Liver (tissue), 9 donors: Measurements from ENCODE around the gene CCR4. TPM values are rescaled to one million over a fixed set of nuclear protein-coding genes. Genes with fewer than 3 reads are reported as not detected.

Experiments
- DNase-seq: peaks from one replicate; pipeline ENCODE4 v3.0.0-alpha.2; 2017; ENCODE audit warnings: low spot score
- H3K27ac ChIP-seq, 2 donors: one replicate each; pipeline ENCODE4 v1.7.0; 2013; ENCODE audit warnings: inconsistent platforms in 2 of 2, low read length in 2 of 2, control low read depth in 1 of 2, low read depth in 1 of 2, mild to moderate bottlenecking in 1 of 2
- H3K27me3 ChIP-seq, 4 donors: one replicate each; pipeline versions ENCODE4 v1.6.1 to v1.7.0; 2013; ENCODE audit warnings: low read length in 3 of 4, inconsistent platforms in 1 of 4, mild to moderate bottlenecking in 1 of 4, moderate library complexity in 1 of 4; ENCODE audit not compliant: control insufficient read depth in 4 of 4, insufficient read depth in 4 of 4
- H3K36me3 ChIP-seq, 4 donors: one replicate each; pipeline versions ENCODE4 v1.6.1 to v1.7.0; 2013; ENCODE audit warnings: low read length in 3 of 4, mild to moderate bottlenecking in 3 of 4, low read depth in 1 of 4, moderate library complexity in 1 of 4; ENCODE audit not compliant: control insufficient read depth in 4 of 4, insufficient read depth in 3 of 4
- H3K4me1 ChIP-seq, 4 donors: one replicate each; pipeline versions ENCODE4 v1.6.1 to v1.7.0; 2013; ENCODE audit warnings: low read length in 3 of 4, mild to moderate bottlenecking in 3 of 4, moderate library complexity in 1 of 4; ENCODE audit not compliant: control insufficient read depth in 4 of 4, insufficient read depth in 4 of 4
- H3K4me3 ChIP-seq, 3 donors: one replicate each; pipeline versions ENCODE4 v1.6.1 to v1.7.0; 2013; ENCODE audit warnings: low read length in 3 of 3, control low read depth in 1 of 3, low read depth in 1 of 3, mild to moderate bottlenecking in 1 of 3
- H3K9ac ChIP-seq, 2 donors: one replicate each; pipeline ENCODE4 v1.7.0; 2013; ENCODE audit warnings: low read length in 2 of 2, mild to moderate bottlenecking in 2 of 2, moderate library complexity in 2 of 2, control low read depth in 1 of 2, low read depth in 1 of 2
- H3K9me3 ChIP-seq, 4 donors: one replicate each; pipeline versions ENCODE4 v1.6.1 to v1.7.0; 2013; ENCODE audit warnings: low read length in 3 of 4; ENCODE audit not compliant: control insufficient read depth in 4 of 4
- EGR1 ChIP-seq, 2 donors: IDR thresholded peaks; 2 replicates each; pipeline ENCODE4 v1.6.1; 2016 to 2018; ENCODE audit warnings: antibody characterized with exemption in 2 of 2, low read depth in 2 of 2
- FOXA1 ChIP-seq: IDR thresholded peaks from 2 replicates; pipeline ENCODE4 v1.6.1; 2016; ENCODE audit warnings: antibody characterized with exemption
- FOXA2 ChIP-seq: IDR thresholded peaks from 2 replicates; pipeline ENCODE4 v1.6.1; 2016; ENCODE audit warnings: antibody characterized with exemption
- GABPA ChIP-seq, 2 donors: IDR thresholded peaks in 1 of 2; conservative IDR thresholded peaks in 1 of 2; 2 replicates each; pipeline ENCODE4 v1.6.1; 2016; ENCODE audit warnings: antibody characterized with exemption in 2 of 2, mild to moderate bottlenecking in 1 of 2, moderate library complexity in 1 of 2
- HNF4A ChIP-seq, 2 donors: conservative IDR thresholded peaks; 2 replicates each; pipeline ENCODE4 v1.6.1; 2016; ENCODE audit warnings: antibody characterized with exemption in 2 of 2, mild to moderate bottlenecking in 2 of 2
- HNF4G ChIP-seq: IDR thresholded peaks from 2 replicates; pipeline ENCODE4 v1.6.1; 2016; ENCODE audit warnings: antibody characterized with exemption
- JUND ChIP-seq, 2 donors: IDR thresholded peaks; 2 replicates each; pipeline ENCODE4 v1.6.1; 2016; ENCODE audit warnings: antibody characterized with exemption in 2 of 2
- NR2F2 ChIP-seq: IDR thresholded peaks from 2 replicates; pipeline ENCODE4 v1.6.1; 2016; ENCODE audit warnings: antibody characterized with exemption
- RAD21 ChIP-seq, 2 donors: IDR thresholded peaks; 2 replicates each; pipeline ENCODE4 v1.6.1; 2016; ENCODE audit warnings: antibody characterized with exemption in 2 of 2, mild to moderate bottlenecking in 2 of 2
- RXRA ChIP-seq, 2 donors: IDR thresholded peaks; 2 replicates each; pipeline ENCODE4 v1.6.1; 2017 to 2018; ENCODE audit warnings: antibody characterized with exemption in 2 of 2, mild to moderate bottlenecking in 1 of 2
- SP1 ChIP-seq: IDR thresholded peaks from 2 replicates; pipeline ENCODE4 v1.6.1; 2018; ENCODE audit warnings: antibody characterized with exemption, mild to moderate bottlenecking
- TAF1 ChIP-seq: conservative IDR thresholded peaks from 2 replicates; pipeline ENCODE4 v1.6.1; 2016; ENCODE audit warnings: antibody characterized with exemption, mild to moderate bottlenecking
- YY1 ChIP-seq: IDR thresholded peaks from 2 replicates; pipeline ENCODE4 v1.6.1; 2016; ENCODE audit warnings: antibody characterized with exemption, mild to moderate bottlenecking
- WGBS: extraction: QIAGEN DNeasy Blood & Tissue Kit; methylation state at CpG from one replicate; pipeline ENCODE4 v1.1.7; 2013; 5-methylcytosine and 5-hydroxymethylcytosine counted together
- polyA plus RNA-seq, 2 donors: library from polyadenylated mRNA; stranded (reverse) in 1 of 2; unstranded in 1 of 2; fragments of 200-250 nt in 1 of 2; fragments of >200 nt in 1 of 2; fragmentation: Nextera tagmentation in 1 of 2; extraction: Ambion mirVana in 1 of 2; gene quantifications; one replicate each; pipeline versions ENCODE4 v1.2.1 to v1.2.3, GENCODE V29; 2013 to 2015
- total RNA-seq, 2 donors: library from RNA; depleted of rRNA; stranded (reverse); fragments of >200 nt; gene quantifications; one replicate each; pipeline ENCODE4 v1.2.3, GENCODE V29; 2014
- TF ChIP-seq, protein P1 (sequence below): IDR thresholded peaks from 2 replicates; pipeline ENCODE4 v1.6.1; 2016; ENCODE audit warnings: antibody characterized with exemption
- TF ChIP-seq, protein P2 (sequence below): IDR thresholded peaks from 2 replicates; pipeline ENCODE4 v1.6.1; 2016; ENCODE audit warnings: antibody characterized with exemption
- TF ChIP-seq, protein P3 (sequence below): IDR thresholded peaks from 2 replicates; pipeline ENCODE4 v1.6.1; 2016; ENCODE audit warnings: antibody characterized with exemption, mild to moderate bottlenecking
- TF ChIP-seq, protein P4 (sequence below): fragments of 150-350 bp; IDR thresholded peaks from 2 replicates; pipeline ENCODE4 v1.5.1; 2017; ENCODE audit warnings: improper control_type of control experiment, low read depth, low read length; ENCODE audit not compliant: missing input control
- TF ChIP-seq, protein P5 (sequence below): IDR thresholded peaks from 2 replicates; pipeline ENCODE4 v1.6.1; 2016; ENCODE audit warnings: antibody characterized with exemption
- donor health status: healthy.
- donor health status: healthy.
- donor health status: healthy.
- donor health status: healthy.
- donor health status: healthy.

The CCR4 gene
- total and polyA plus RNA-seq, 4 donors: 0.07 to 1.0 (median 0.17) TPM

DNA sequence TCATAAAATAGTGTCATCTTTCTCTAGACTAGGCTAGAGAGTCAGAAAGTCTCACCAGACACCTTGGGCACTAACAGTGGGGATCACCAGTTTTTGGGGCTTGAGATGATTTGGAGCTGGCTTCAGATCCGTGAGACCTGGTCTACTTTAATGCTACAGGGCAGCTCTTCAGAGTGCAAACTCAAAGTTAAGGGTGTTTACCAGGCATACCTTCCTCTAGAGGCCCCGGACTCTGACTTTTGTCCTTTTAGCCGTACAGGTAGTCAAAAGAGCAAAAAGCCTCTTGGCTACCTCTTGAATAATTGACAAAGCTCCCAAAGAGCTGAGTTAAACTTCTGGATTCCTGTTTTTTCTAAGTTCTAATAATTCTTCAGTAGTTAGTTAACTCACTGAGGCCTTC, 41.4 kb upstream of the CCR4 start:
- no peak overlapping the region for H3K9ac ChIP-seq
- H3K4me1 ChIP-seq: no peaks in the 10 kb centered on the region
- H3K27ac ChIP-seq: no peak overlapping the region
- TF ChIP-seq, protein P1, sequence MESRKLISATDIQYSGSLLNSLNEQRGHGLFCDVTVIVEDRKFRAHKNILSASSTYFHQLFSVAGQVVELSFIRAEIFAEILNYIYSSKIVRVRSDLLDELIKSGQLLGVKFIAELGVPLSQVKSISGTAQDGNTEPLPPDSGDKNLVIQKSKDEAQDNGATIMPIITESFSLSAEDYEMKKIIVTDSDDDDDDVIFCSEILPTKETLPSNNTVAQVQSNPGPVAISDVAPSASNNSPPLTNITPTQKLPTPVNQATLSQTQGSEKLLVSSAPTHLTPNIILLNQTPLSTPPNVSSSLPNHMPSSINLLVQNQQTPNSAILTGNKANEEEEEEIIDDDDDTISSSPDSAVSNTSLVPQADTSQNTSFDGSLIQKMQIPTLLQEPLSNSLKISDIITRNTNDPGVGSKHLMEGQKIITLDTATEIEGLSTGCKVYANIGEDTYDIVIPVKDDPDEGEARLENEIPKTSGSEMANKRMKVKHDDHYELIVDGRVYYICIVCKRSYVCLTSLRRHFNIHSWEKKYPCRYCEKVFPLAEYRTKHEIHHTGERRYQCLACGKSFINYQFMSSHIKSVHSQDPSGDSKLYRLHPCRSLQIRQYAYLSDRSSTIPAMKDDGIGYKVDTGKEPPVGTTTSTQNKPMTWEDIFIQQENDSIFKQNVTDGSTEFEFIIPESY: no peak
- TF ChIP-seq HNF4G: no peak
- TF ChIP-seq, protein P2, sequence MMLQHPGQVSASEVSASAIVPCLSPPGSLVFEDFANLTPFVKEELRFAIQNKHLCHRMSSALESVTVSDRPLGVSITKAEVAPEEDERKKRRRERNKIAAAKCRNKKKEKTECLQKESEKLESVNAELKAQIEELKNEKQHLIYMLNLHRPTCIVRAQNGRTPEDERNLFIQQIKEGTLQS: no peak
- TF ChIP-seq GABPA (IDR thresholded peaks at IDR 0.05 in 1 of 2, conservative IDR thresholded peaks at IDR 0.05 in 1 of 2): no peak
- TF ChIP-seq, protein P3, sequence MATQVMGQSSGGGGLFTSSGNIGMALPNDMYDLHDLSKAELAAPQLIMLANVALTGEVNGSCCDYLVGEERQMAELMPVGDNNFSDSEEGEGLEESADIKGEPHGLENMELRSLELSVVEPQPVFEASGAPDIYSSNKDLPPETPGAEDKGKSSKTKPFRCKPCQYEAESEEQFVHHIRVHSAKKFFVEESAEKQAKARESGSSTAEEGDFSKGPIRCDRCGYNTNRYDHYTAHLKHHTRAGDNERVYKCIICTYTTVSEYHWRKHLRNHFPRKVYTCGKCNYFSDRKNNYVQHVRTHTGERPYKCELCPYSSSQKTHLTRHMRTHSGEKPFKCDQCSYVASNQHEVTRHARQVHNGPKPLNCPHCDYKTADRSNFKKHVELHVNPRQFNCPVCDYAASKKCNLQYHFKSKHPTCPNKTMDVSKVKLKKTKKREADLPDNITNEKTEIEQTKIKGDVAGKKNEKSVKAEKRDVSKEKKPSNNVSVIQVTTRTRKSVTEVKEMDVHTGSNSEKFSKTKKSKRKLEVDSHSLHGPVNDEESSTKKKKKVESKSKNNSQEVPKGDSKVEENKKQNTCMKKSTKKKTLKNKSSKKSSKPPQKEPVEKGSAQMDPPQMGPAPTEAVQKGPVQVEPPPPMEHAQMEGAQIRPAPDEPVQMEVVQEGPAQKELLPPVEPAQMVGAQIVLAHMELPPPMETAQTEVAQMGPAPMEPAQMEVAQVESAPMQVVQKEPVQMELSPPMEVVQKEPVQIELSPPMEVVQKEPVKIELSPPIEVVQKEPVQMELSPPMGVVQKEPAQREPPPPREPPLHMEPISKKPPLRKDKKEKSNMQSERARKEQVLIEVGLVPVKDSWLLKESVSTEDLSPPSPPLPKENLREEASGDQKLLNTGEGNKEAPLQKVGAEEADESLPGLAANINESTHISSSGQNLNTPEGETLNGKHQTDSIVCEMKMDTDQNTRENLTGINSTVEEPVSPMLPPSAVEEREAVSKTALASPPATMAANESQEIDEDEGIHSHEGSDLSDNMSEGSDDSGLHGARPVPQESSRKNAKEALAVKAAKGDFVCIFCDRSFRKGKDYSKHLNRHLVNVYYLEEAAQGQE: no peak
- TF ChIP-seq TAF1: no peak
- TF ChIP-seq FOXA1: no peak
- TF ChIP-seq RAD21 (IDR thresholded peaks at IDR 0.05): no peak
- no peaks in the 10 kb centered on the region for H3K27me3 ChIP-seq
- no peaks in the 10 kb centered on the region for H3K9me3 ChIP-seq
- WGBS: 57% methylated on average over 3 of the region's 3 CpGs
- DNase-seq: no peak
- no peak overlapping the region for H3K4me3 ChIP-seq
- no peaks in the 10 kb centered on the region for H3K36me3 ChIP-seq

DNA sequence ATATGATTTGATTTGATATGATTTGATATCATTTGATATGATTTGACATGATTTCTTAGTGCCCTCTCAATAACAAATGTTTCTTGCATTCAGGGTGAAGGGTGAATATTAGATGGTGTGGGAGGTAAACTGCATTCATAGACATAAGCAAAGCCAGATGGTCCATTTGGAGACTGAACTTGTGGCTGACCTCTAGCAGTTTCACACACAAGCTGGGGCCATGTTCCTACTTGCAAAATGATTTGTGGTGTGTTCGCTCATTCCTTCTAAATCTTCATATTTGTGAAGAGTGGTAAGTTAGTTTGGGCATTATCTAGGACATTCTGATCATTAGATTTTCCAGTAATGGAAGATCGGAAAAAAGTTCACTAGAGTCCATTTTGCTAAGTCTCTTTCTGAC, 40.5 kb upstream of the CCR4 start:
- Histone ChIP-seq H3K4me1 (no peaks in the 10 kb centered on the region), H3K9me3 (no peaks in the 10 kb centered on the region), H3K27me3 (no peaks in the 10 kb centered on the region), H3K36me3 (no peaks in the 10 kb centered on the region), H3K27ac (no peak overlapping the region), H3K4me3 (no peak overlapping the region), H3K9ac (no peak overlapping the region)
- DNase-seq: no peak
- TF ChIP-seq RXRA (IDR thresholded peaks at IDR 0.05): no peak
- no peak for TF ChIP-seq EGR1 (IDR thresholded peaks at IDR 0.05; ENCODE audit: low read depth in 2 of 2)
- TF ChIP-seq, protein P2: no peak
- TF ChIP-seq YY1: no peak
- TF ChIP-seq RAD21 (IDR thresholded peaks at IDR 0.05): no peak
- TF ChIP-seq FOXA2: no peak
- no peak for TF ChIP-seq HNF4G
- no peak for TF ChIP-seq GABPA (IDR thresholded peaks at IDR 0.05 in 1 of 2, conservative IDR thresholded peaks at IDR 0.05 in 1 of 2)
- no peak for TF ChIP-seq JUND (IDR thresholded peaks at IDR 0.05)
- TF ChIP-seq, protein P4, sequence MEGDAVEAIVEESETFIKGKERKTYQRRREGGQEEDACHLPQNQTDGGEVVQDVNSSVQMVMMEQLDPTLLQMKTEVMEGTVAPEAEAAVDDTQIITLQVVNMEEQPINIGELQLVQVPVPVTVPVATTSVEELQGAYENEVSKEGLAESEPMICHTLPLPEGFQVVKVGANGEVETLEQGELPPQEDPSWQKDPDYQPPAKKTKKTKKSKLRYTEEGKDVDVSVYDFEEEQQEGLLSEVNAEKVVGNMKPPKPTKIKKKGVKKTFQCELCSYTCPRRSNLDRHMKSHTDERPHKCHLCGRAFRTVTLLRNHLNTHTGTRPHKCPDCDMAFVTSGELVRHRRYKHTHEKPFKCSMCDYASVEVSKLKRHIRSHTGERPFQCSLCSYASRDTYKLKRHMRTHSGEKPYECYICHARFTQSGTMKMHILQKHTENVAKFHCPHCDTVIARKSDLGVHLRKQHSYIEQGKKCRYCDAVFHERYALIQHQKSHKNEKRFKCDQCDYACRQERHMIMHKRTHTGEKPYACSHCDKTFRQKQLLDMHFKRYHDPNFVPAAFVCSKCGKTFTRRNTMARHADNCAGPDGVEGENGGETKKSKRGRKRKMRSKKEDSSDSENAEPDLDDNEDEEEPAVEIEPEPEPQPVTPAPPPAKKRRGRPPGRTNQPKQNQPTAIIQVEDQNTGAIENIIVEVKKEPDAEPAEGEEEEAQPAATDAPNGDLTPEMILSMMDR: no peak
- TF ChIP-seq, protein P3: no peak
- TF ChIP-seq SP1: no peak
- TF ChIP-seq, protein P5, sequence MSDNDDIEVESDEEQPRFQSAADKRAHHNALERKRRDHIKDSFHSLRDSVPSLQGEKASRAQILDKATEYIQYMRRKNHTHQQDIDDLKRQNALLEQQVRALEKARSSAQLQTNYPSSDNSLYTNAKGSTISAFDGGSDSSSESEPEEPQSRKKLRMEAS: no peak
- TF ChIP-seq NR2F2: no peak
- no peak for TF ChIP-seq TAF1
- no peak for TF ChIP-seq HNF4A (conservative IDR thresholded peaks at IDR 0.05)
- TF ChIP-seq, protein P1: no peak
- WGBS: 94% methylated on average over 2 of the region's 2 CpGs
